Measurements from ENCODE around the gene HOXD10. TPM values are rescaled to one million over a fixed set of nuclear protein-coding genes. Genes with fewer than 3 reads are reported as not detected.

The HOXD10 gene
- total RNA-seq, 1 donor = not detected

DNA sequence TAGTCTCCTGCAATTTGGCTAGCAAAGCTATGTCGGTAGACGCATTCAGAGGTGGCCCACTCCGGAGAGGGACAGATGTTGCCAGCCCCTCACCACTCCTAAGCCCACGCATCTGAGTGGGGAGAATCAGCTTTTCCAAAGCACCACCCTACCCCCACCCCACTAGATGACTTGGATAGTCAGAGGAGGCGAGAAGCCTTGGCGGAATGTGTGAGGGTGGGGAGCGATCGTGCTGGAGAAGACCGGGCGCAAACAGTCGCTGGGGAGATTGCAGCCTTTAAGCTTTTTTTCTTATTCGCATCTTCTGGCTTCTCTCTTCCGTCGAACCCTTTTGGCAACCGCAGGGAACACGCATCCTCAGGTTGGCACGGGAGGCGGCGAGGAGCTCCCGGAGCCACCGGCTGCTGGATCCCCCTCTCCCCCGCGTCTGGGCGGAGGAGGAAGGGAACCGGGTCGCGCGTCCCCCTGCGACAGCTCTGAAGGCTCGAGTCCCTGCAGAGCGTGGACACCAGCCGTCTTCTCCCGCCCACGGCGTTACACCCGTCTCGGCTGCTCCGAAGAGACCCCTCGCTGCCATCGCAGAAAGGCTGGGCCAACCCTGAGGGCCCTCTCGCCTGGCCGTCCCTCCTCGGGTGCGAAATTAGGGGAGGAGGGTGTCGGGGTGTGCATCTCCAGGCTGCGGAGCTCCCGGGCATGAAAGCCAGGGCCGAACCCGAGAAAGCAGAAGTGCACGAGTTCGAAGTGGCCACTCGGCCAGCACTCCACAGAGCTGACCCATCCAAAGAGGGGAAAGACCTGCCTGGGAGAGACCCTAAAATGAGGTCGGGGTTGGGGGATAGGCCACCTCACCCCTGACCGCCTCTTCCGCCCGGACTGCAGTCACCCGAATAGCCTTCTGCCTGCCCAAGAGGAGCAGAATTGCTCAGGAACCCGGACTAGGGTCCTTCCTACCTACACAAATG, 45.0 kb upstream of the HOXD10 start:
- H3K4me2 ChIP-seq (ENCODE audit: insufficient read depth, low read length) = no peak overlapping the region
- DNase-seq (ENCODE audit: insufficient read length, low spot score, missing footprints) = peak; percentile 26
- no peaks in the 10 kb centered on the region for H3K9me3 ChIP-seq (ENCODE audit: low read depth, low read length)
- TF ChIP-seq, protein P1, sequence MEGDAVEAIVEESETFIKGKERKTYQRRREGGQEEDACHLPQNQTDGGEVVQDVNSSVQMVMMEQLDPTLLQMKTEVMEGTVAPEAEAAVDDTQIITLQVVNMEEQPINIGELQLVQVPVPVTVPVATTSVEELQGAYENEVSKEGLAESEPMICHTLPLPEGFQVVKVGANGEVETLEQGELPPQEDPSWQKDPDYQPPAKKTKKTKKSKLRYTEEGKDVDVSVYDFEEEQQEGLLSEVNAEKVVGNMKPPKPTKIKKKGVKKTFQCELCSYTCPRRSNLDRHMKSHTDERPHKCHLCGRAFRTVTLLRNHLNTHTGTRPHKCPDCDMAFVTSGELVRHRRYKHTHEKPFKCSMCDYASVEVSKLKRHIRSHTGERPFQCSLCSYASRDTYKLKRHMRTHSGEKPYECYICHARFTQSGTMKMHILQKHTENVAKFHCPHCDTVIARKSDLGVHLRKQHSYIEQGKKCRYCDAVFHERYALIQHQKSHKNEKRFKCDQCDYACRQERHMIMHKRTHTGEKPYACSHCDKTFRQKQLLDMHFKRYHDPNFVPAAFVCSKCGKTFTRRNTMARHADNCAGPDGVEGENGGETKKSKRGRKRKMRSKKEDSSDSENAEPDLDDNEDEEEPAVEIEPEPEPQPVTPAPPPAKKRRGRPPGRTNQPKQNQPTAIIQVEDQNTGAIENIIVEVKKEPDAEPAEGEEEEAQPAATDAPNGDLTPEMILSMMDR (IDR thresholded peaks at IDR 0.05; ENCODE audit: extremely low read depth, low read depth, low read length) = no peak
- H3K4me1 ChIP-seq (ENCODE audit: insufficient read depth, low read length) = no peaks in the 10 kb centered on the region
- H4K20me1 ChIP-seq (ENCODE audit: insufficient read depth, low read length) = no peaks in the 10 kb centered on the region
- H2AFZ ChIP-seq (ENCODE audit: low read length) = no peak overlapping the region
- H3K4me3 ChIP-seq (ENCODE audit: insufficient read depth, low read length) = no peak overlapping the region
- no peaks in the 10 kb centered on the region for H3K36me3 ChIP-seq (ENCODE audit: insufficient read depth, low read length)
- peaks cover 98% of the 10 kb centered on the region for H3K27me3 ChIP-seq (ENCODE audit: insufficient read depth, low read length)
- H3K79me2 ChIP-seq (ENCODE audit: insufficient read depth, low read length) = no peaks in the 10 kb centered on the region
- no peak overlapping the region for H3K27ac ChIP-seq (ENCODE audit: low read depth, low read length)

DNA sequence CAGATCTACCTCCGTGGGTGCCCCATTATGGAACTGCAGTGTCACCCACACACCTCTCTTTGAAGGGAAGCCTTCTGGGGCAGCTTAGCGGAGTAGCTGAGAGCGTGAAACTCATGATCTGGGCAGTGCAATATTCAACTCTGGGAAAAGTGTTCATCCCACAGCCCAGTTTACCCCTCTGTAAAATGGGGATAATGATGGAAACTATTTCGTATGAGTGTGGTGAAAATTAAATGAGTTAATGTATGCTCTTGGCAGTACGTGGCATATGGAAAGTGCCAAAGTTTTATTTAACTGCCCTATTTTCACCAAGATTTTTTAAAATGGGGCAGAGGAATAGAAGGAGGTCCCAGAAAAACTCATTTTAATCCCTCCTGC, 44.3 kb upstream of the HOXD10 start:
- Histone ChIP-seq H3K27ac (ENCODE audit: low read depth, low read length) (no peak overlapping the region), H3K36me3 (ENCODE audit: insufficient read depth, low read length) (no peaks in the 10 kb centered on the region), H3K4me3 (ENCODE audit: insufficient read depth, low read length) (no peak overlapping the region), H4K20me1 (ENCODE audit: insufficient read depth, low read length) (no peaks in the 10 kb centered on the region), H3K4me2 (ENCODE audit: insufficient read depth, low read length) (no peak overlapping the region), H3K79me2 (ENCODE audit: insufficient read depth, low read length) (no peaks in the 10 kb centered on the region), H3K4me1 (ENCODE audit: insufficient read depth, low read length) (no peaks in the 10 kb centered on the region), H3K27me3 (ENCODE audit: insufficient read depth, low read length) (peaks cover 98% of the 10 kb centered on the region), H3K9me3 (ENCODE audit: low read depth, low read length) (no peaks in the 10 kb centered on the region), H2AFZ (ENCODE audit: low read length) (no peak overlapping the region)
- DNase-seq (ENCODE audit: insufficient read length, low spot score, missing footprints) = no peak
- TF ChIP-seq, protein P1 (IDR thresholded peaks at IDR 0.05; ENCODE audit: extremely low read depth, low read depth, low read length) = no peak

DNA sequence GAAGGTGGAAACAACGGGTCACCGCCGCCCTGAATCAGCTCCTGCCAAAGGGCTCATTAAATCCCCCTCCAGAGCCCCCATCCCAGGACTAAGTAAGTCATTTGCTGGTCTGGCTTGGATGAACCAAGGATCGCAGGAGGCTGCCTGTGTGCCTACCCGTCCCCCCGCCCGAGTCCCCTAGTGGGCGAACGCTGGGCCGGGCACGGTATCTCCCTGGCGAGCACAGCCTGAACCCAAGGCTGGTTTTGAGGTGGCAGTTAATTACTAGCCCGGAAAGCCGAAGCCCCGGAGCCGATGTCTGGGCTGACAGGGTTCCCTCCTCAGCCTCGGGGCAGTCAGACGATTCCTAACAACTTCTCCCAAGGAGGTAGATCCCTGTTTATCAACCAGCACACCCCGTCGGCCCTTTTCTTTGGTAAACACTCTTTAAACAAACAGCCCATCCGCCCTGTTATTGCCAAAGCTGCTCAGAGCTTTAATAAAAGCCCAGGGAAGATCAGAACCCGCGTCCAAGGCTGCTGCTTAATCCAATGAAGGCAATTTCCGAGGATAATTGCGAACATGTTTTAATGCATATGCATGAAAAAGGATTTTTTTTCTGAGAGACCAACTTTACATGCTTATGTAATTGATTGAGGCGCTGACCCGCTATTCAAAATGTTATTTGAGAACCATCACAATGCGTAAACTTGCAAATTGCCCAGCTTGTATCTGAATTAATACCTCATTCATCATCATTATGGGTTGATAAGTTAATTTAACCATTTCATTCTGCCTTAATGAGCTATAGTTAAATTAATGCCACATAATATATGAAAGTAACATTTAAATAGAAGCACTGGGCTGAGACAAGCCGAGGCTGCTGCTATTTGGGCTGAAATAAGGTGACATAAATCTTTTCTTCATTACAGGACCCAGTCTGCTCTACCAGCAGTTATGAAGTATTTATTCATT, 43.4 kb upstream of the HOXD10 start:
- Histone ChIP-seq H4K20me1 (ENCODE audit: insufficient read depth, low read length) (no peaks in the 10 kb centered on the region), H3K79me2 (ENCODE audit: insufficient read depth, low read length) (no peaks in the 10 kb centered on the region), H3K27ac (ENCODE audit: low read depth, low read length) (no peak overlapping the region), H3K4me2 (ENCODE audit: insufficient read depth, low read length) (no peak overlapping the region), H2AFZ (ENCODE audit: low read length) (no peak overlapping the region), H3K9me3 (ENCODE audit: low read depth, low read length) (no peaks in the 10 kb centered on the region), H3K4me1 (ENCODE audit: insufficient read depth, low read length) (no peaks in the 10 kb centered on the region), H3K36me3 (ENCODE audit: insufficient read depth, low read length) (no peaks in the 10 kb centered on the region), H3K4me3 (ENCODE audit: insufficient read depth, low read length) (no peak overlapping the region), H3K27me3 (ENCODE audit: insufficient read depth, low read length) (peaks cover 98% of the 10 kb centered on the region)
- TF ChIP-seq, protein P1 (IDR thresholded peaks at IDR 0.05; ENCODE audit: extremely low read depth, low read depth, low read length) = no peak
- peak; percentile 72 for DNase-seq (ENCODE audit: insufficient read length, low spot score, missing footprints)

Data from osteoblast (primary cell).